KMS-11 (cell line): ENCODE measurements around the gene AZU1.

ENCODE experiments used
- H2AFZ ChIP-seq: fragments of 200-600 bp; sonication (generic); 2 replicates; pipeline ENCODE4 v1.6.1; 2016; ENCODE audit warnings: antibody characterized with exemption, mixed run types, low read depth
- H3K27ac ChIP-seq: fragments of 200-600 bp; sonication (generic); 2 replicates; pipeline ENCODE4 v1.6.1; 2016; ENCODE audit warnings: mild to moderate bottlenecking, mixed run types
- H3K27me3 ChIP-seq: fragments of 200-600 bp; sonication (generic); 2 replicates; pipeline ENCODE4 v1.6.1; 2017; ENCODE audit warnings: mild to moderate bottlenecking, low read depth, mixed run types, moderate library complexity; ENCODE audit not compliant: insufficient read depth
- H3K36me3 ChIP-seq: fragments of 200-600 bp; sonication (generic); 2 replicates; pipeline ENCODE4 v1.6.1; 2017; ENCODE audit warnings: mild to moderate bottlenecking, mixed run types; ENCODE audit not compliant: insufficient read depth
- H3K4me1 ChIP-seq: fragments of 200-600 bp; sonication (generic); 2 replicates; pipeline ENCODE4 v1.6.1; 2016; ENCODE audit warnings: mild to moderate bottlenecking, low read depth, mixed run types; ENCODE audit not compliant: poor library complexity, severe bottlenecking
- H3K4me2 ChIP-seq: fragments of 200-600 bp; sonication (generic); 2 replicates; pipeline ENCODE4 v1.7.0; 2016; ENCODE audit warnings: mild to moderate bottlenecking, mixed run types
- H3K4me3 ChIP-seq: fragments of 200-600 bp; sonication (generic); IDR thresholded peaks from 2 replicates; pipeline ENCODE4 v1.6.1; 2017; ENCODE audit warnings: low read depth, low read length, mixed read lengths; ENCODE audit not compliant: insufficient read depth
- H3K79me2 ChIP-seq: fragments of 200-600 bp; sonication (generic); 2 replicates; pipeline ENCODE4 v1.6.1; 2016; ENCODE audit warnings: low read depth, mixed run types; ENCODE audit not compliant: insufficient read depth
- H3K9ac ChIP-seq: fragments of 200-600 bp; sonication (generic); 2 replicates; pipeline ENCODE4 v1.6.1; 2016; ENCODE audit warnings: mild to moderate bottlenecking, mixed run types
- H4K20me1 ChIP-seq: fragments of 200-600 bp; sonication (generic); 2 replicates; pipeline ENCODE4 v1.6.1; 2016; ENCODE audit warnings: mild to moderate bottlenecking, mixed run types; ENCODE audit not compliant: insufficient read depth
- TF ChIP-seq, protein P1 (sequence below): fragments of 200-600 bp; sonication (generic); conservative IDR thresholded peaks from 2 replicates; pipeline ENCODE4 v1.6.1; 2017; ENCODE audit warnings: low read depth, mild to moderate bottlenecking, antibody characterized with exemption, low read length, moderate library complexity, mixed read lengths

Gene AZU1, protein sequence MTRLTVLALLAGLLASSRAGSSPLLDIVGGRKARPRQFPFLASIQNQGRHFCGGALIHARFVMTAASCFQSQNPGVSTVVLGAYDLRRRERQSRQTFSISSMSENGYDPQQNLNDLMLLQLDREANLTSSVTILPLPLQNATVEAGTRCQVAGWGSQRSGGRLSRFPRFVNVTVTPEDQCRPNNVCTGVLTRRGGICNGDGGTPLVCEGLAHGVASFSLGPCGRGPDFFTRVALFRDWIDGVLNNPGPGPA

DNA sequence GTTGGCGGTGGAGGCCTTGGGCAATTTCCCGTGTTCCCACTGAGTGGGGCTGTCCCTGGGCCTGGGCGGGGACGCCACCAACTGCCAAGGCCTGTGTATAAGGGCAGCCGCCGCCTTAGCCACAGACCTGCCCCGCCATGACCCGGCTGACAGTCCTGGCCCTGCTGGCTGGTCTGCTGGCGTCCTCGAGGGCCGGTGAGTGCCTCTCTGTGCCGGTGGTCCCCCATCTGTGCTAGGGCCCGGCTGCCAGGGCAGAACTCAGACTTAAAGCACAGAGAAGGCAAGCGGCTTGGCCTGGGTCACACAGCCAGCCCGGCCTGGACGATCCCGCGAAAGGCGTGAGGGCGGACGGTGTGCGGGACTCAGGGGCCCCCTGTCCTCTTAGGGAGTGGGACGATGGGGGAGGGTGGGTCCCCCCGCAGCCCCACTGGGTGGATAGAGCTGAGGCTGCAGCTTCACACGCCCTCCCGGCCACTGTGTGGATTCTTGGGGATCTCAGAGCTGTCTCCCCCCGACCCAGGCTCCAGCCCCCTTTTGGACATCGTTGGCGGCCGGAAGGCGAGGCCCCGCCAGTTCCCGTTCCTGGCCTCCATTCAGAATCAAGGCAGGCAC lies at the start of gene AZU1:
Gene AZU1, plus strand, starts transcription at position 128 of the 612 bp plus-strand sequence. Its CDS starts 10 bp downstream, at position 138.
- Histone ChIP-seq H4K20me1 (no peaks in the 10 kb centered on the region), H3K9ac (no peak within 1 kb of the TSS), H3K4me3 (no peak within 1 kb of the TSS), H3K4me1 (no peaks in the 10 kb centered on the region), H3K27me3 (peaks cover 30% of the 10 kb centered on the region; the same call in 1 of the 2 replicates), H2AFZ (no peak within 1 kb of the TSS), H3K36me3 (no peaks in the 10 kb centered on the region), H3K79me2 (no peaks in the 10 kb centered on the region), H3K4me2 (no peak within 1 kb of the TSS), H3K27ac (no peak within 1 kb of the TSS)
- TF ChIP-seq, protein P1, sequence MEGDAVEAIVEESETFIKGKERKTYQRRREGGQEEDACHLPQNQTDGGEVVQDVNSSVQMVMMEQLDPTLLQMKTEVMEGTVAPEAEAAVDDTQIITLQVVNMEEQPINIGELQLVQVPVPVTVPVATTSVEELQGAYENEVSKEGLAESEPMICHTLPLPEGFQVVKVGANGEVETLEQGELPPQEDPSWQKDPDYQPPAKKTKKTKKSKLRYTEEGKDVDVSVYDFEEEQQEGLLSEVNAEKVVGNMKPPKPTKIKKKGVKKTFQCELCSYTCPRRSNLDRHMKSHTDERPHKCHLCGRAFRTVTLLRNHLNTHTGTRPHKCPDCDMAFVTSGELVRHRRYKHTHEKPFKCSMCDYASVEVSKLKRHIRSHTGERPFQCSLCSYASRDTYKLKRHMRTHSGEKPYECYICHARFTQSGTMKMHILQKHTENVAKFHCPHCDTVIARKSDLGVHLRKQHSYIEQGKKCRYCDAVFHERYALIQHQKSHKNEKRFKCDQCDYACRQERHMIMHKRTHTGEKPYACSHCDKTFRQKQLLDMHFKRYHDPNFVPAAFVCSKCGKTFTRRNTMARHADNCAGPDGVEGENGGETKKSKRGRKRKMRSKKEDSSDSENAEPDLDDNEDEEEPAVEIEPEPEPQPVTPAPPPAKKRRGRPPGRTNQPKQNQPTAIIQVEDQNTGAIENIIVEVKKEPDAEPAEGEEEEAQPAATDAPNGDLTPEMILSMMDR = no peak

DNA sequence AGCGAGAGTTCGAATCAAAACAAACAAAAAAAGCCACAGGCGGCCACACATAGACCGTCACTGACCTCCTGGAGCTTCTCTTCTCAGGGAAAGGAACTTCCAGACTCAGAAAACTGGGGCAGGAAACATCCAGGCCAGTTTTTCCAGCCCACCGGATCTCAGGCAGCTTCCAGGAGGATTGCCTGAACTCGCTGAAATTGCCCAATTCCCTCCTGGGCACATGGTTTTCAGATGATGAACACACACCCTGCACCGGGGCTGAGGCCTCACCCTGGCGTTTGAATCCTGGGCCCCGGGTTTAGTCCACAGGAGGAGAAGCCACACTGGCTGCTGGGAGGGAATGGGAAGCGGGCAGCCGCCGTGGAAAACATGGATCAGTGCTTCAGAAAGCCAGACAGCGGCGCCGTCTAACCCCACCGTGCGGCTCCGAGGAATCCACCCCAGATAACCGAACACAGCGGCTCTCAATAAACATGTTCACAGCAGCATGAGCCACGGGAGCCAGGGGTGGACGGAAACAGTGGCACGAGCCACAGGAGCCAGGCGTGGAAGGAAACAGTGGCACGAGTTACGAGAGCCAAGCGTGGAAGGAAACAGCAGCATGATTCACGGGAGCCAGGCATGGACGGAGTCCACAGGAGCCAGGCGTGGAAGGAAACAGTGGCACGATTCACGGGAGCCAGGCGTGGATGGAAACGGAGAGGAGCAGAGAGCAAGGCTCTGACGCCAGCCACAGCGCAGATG lies 48.6 kb upstream of the AZU1 start:
- H3K36me3 ChIP-seq = no peaks in the 10 kb centered on the region
- no peak overlapping the region for H3K27ac ChIP-seq
- no peaks in the 10 kb centered on the region for H4K20me1 ChIP-seq
- H3K4me3 ChIP-seq = no peak overlapping the region
- H3K27me3 ChIP-seq = peaks cover 73% of the 10 kb centered on the region
- H3K79me2 ChIP-seq = no peaks in the 10 kb centered on the region
- no peak overlapping the region for H3K9ac ChIP-seq
- TF ChIP-seq, protein P1 = no peak
- H3K4me1 ChIP-seq = no peaks in the 10 kb centered on the region
- H3K4me2 ChIP-seq = no peak overlapping the region
- no peak overlapping the region for H2AFZ ChIP-seq

DNA sequence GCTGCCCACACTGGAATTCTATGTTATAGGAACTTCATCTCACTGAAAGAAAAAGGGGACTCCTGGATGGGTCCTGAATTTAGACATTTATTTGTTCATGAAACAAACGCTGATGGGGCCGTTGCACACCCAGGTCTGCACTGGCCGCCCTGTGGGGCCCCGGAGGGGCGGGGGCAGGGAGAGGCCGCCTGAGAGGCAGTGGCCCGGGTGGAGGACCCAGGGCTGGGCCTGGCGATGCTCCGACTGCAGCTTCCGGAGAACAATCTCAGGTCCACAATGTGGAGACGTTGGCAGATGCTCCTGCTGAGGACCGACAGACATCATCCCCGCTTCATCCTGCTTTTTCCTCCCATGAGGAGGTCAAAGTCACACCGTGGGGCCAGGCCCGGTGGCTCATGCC lies 46.7 kb upstream of the AZU1 start:
- Histone ChIP-seq H3K4me2 (no peak overlapping the region), H3K4me3 (no peak overlapping the region), H3K79me2 (no peaks in the 10 kb centered on the region), H3K4me1 (no peaks in the 10 kb centered on the region), H2AFZ (no peak overlapping the region), H3K9ac (no peak overlapping the region), H4K20me1 (no peaks in the 10 kb centered on the region), H3K27me3 (peaks cover 64% of the 10 kb centered on the region), H3K36me3 (no peaks in the 10 kb centered on the region), H3K27ac (no peak overlapping the region)
- TF ChIP-seq, protein P1 = no peak

DNA sequence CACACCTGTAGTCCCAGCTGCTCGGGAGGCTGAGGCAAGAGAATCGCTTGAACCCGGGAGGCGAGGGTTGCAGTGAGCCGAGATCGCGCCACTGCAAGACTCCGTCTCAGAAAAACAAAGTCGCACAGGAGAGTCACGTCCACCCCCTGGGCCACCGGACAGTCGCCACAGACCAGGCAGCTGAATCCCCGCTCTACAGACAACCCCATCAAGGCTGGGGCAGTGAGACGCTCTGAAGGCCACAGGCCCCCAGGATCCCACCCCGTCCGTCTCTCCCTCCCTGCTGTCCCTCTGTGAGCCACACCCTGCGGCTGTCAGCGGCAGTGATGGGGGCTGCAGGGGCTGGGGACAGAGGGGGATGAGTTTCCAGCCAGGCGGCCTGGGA lies 45.8 kb upstream of the AZU1 start:
- H3K9ac ChIP-seq = no peak overlapping the region

More for the DNA sequence above, 45.8 kb upstream of the AZU1 start:
- no peaks in the 10 kb centered on the region for H4K20me1 ChIP-seq
- peaks cover 59% of the 10 kb centered on the region for H3K27me3 ChIP-seq
- H3K4me3 ChIP-seq = no peak overlapping the region
- no peak overlapping the region for H3K4me2 ChIP-seq
- H3K27ac ChIP-seq = no peak overlapping the region
- TF ChIP-seq, protein P1 = no peak
- H2AFZ ChIP-seq = no peak overlapping the region
- H3K79me2 ChIP-seq = no peaks in the 10 kb centered on the region
- H3K36me3 ChIP-seq = no peaks in the 10 kb centered on the region
- H3K4me1 ChIP-seq = no peaks in the 10 kb centered on the region
